ENCODE results near the gene DNAH14. TPM values are rescaled to one million over a fixed set of nuclear protein-coding genes. Genes with fewer than 3 reads are reported as not detected.

DNAH14 gene
- total RNA-seq, 2 experiments from 2014 or later = 1.8 to 2.3 TPM

DNA sequence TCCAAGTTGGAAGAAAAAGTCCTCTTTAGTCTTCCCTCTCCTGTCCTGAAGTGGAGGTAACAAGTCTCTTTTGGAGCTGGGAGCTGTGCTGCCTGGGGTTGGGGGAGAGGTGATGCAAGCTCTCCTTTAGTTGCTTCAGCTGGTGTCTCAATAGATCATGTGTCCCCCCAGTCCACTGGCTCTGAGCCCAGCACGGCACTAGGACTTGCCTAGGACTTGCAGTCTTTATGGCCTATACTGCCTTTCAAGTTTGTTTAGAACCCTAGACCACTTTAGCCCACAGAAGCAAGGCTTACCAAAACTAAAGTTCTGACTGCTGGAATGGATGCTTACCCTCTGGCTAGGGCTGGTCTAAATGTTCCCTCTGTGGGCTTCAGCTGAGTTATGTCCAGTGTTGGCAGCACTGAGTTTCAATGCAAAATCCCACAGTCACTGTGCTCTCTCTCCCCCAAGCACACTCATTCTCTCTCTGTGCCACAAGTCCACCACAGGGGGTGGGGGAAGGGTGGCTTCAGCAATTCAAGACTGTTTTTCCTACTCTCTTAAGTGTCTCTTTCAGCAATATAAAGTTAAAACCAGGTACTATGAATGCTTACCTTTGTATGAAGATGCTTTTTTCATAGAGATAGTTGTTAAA lies 185.0 kb downstream of the DNAH14 start:
- ChIA-PET POLR2A (no interaction called here), CTCF (no interaction called here)
- no peaks in the 10 kb centered on the region for H3K27me3 Mint-ChIP-seq

DNA sequence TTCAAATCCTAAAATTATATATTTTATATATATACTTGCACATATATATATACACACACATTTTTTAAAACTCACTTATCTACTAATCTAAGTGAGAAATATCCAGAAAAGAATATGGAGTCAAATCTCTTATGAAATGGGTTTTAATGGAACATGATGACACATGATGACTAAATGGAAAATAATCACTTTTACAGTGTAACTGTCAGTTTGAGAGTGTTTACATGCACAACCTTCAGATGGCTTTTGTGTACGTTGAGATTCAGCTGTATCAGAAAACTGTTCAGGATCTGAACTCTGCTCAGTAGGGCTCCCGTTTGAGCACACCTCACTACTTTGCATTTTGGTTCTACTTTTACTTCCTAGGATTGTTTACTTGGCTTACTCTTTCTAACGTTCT lies 189.8 kb downstream of the DNAH14 start:
- ChIA-PET CTCF (no interaction called here), POLR2A (no interaction called here)
- no peaks in the 10 kb centered on the region for H3K4me1 Mint-ChIP-seq (ENCODE audit: low read depth)
- no peaks in the 10 kb centered on the region for H3K9me3 Mint-ChIP-seq
- H3K4me3 Mint-ChIP-seq = no peak overlapping the region
- intact Hi-C loops (cut with micrococcal nuclease) = no loop called here
- ATAC-seq = no peak
- TF ChIP-seq, protein P1, sequence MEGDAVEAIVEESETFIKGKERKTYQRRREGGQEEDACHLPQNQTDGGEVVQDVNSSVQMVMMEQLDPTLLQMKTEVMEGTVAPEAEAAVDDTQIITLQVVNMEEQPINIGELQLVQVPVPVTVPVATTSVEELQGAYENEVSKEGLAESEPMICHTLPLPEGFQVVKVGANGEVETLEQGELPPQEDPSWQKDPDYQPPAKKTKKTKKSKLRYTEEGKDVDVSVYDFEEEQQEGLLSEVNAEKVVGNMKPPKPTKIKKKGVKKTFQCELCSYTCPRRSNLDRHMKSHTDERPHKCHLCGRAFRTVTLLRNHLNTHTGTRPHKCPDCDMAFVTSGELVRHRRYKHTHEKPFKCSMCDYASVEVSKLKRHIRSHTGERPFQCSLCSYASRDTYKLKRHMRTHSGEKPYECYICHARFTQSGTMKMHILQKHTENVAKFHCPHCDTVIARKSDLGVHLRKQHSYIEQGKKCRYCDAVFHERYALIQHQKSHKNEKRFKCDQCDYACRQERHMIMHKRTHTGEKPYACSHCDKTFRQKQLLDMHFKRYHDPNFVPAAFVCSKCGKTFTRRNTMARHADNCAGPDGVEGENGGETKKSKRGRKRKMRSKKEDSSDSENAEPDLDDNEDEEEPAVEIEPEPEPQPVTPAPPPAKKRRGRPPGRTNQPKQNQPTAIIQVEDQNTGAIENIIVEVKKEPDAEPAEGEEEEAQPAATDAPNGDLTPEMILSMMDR (IDR thresholded peaks at IDR 0.05) = no peak
- no peak overlapping the region for H3K27ac Mint-ChIP-seq
- H3K36me3 Mint-ChIP-seq (ENCODE audit: low read depth) = no peaks in the 10 kb centered on the region
- no peaks in the 10 kb centered on the region for H3K27me3 Mint-ChIP-seq
- DNase-seq = no peak

More for the DNA sequence above, 185.0 kb downstream of the DNAH14 start:
- Mint-ChIP-seq H3K27ac (no peak overlapping the region), H3K4me3 (no peak overlapping the region), H3K9me3 (no peaks in the 10 kb centered on the region), H3K36me3 (ENCODE audit: low read depth) (no peaks in the 10 kb centered on the region), H3K4me1 (ENCODE audit: low read depth) (no peaks in the 10 kb centered on the region)
- ATAC-seq (no peak), DNase-seq (no peak)
- intact Hi-C loops (cut with micrococcal nuclease) = no loop called here
- TF ChIP-seq, protein P1 (IDR thresholded peaks at IDR 0.05) = no peak

DNA sequence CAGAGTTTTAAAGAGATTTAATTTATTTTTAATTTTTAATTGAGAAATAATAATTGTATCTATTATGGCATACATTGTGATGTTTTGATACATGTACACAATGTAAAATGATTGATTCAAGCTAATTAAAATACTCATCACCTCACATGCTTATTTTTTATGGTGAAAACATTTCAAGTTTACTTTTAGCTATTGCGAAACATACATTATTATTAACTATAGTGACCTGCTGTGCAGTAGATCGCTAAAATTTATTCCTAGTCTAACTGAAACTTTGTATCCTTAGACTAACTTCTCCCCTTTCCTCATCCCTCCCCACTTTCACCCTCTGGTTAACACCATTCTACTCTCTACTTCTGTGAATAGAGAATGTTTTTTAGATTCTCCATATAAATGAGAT lies 191.6 kb downstream of the DNAH14 start:
- intact Hi-C loops (cut with micrococcal nuclease) = no loop called here
- no peaks in the 10 kb centered on the region for H3K36me3 Mint-ChIP-seq (ENCODE audit: low read depth)

DNA sequence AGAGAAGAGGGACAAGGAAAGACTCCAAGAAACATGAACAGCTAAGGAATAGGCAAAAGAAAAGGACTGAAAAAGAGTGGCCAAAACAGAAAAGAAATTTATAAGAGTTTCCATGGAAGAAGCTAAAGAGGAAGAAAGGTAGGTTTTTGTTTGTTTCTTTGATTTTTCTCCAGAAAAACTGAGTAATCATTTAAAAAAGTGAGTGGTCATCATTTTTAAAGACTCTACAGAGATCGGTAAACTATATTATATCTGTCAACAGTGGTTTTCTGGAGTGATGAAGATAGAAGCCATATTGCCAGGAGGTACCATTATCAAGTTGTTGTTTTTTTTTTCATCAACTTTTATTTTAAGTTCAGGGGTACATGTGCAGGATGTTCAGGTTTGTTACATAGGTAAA lies 202.4 kb downstream of the DNAH14 start:
- intact Hi-C loops (cut with micrococcal nuclease) = no loop called here
- H3K36me3 Mint-ChIP-seq (ENCODE audit: low read depth) = no peaks in the 10 kb centered on the region
- H3K27me3 Mint-ChIP-seq = no peaks in the 10 kb centered on the region
- CTCF ChIA-PET = no interaction called here
- H3K9me3 Mint-ChIP-seq = peaks cover 23% of the 10 kb centered on the region
- ATAC-seq (no peak), DNase-seq (no peak)
- TF ChIP-seq, protein P1 (IDR thresholded peaks at IDR 0.05) = no peak
- no peak overlapping the region for H3K4me3 Mint-ChIP-seq
- no peaks in the 10 kb centered on the region for H3K4me1 Mint-ChIP-seq (ENCODE audit: low read depth)
- POLR2A ChIA-PET = no interaction called here
- H3K27ac Mint-ChIP-seq = no peak overlapping the region

More for the DNA sequence above, 191.6 kb downstream of the DNAH14 start:
- H3K4me1 Mint-ChIP-seq (ENCODE audit: low read depth) = no peaks in the 10 kb centered on the region
- no peak overlapping the region for H3K27ac Mint-ChIP-seq
- ATAC-seq = no peak
- no peak overlapping the region for H3K4me3 Mint-ChIP-seq
- no peaks in the 10 kb centered on the region for H3K9me3 Mint-ChIP-seq
- no peak for DNase-seq
- TF ChIP-seq, protein P1 (IDR thresholded peaks at IDR 0.05) = no peak
- ChIA-PET CTCF (no interaction called here), POLR2A (no interaction called here)
- H3K27me3 Mint-ChIP-seq = no peaks in the 10 kb centered on the region

DNA sequence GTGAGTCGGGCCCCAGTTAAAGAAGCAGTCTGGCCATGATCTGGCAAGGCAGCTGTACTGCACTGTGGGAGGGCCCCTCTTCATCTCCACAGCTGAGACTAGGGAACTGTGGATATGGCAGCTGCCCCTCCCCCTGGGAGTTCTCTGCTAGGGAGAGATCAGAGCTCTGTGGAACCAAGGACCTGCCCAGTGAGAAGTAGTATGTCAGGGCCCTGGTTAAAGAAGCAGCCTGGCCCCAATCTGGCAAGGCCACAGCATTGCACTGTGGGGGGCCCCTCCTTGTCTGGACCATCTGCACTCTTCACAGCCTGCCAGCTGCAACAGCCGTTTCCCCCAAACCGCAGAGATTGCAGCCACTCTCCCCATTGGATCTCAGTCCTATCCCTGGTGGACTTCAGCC lies 208.5 kb downstream of the DNAH14 start:
- Mint-ChIP-seq H3K4me3 (no peak overlapping the region), H3K9me3 (peaks cover 23% of the 10 kb centered on the region), H3K36me3 (ENCODE audit: low read depth) (no peaks in the 10 kb centered on the region), H3K4me1 (ENCODE audit: low read depth) (no peaks in the 10 kb centered on the region), H3K27me3 (peaks cover 2% of the 10 kb centered on the region), H3K27ac (no peak overlapping the region)
- ChIA-PET CTCF (no interaction called here), POLR2A (no interaction called here)
- DNase-seq = no peak
- TF ChIP-seq, protein P1 (IDR thresholded peaks at IDR 0.05) = no peak
- no peak for ATAC-seq
- intact Hi-C loops (cut with micrococcal nuclease) = no loop called here
